GM12864 (cell line): ENCODE measurements around the gene COIL.

Source experiments
- DNase-seq: peaks from one replicate; pipeline ENCODE4 v3.0.0-alpha.2; 2011; ENCODE audit warnings: low read depth
- H3K4me3 ChIP-seq: 2 replicates; pipeline ENCODE4 v1.5.1; 2011; ENCODE audit warnings: mild to moderate bottlenecking, low read depth, low read length, control low read depth
- CTCF ChIP-seq: IDR thresholded peaks from 2 replicates; pipeline ENCODE4 v1.5.1; 2011; ENCODE audit warnings: low read depth, mild to moderate bottlenecking, moderate library complexity, low read length, control low read depth, inconsistent platforms; ENCODE audit errors: missing control alignments

Gene COIL

DNA sequence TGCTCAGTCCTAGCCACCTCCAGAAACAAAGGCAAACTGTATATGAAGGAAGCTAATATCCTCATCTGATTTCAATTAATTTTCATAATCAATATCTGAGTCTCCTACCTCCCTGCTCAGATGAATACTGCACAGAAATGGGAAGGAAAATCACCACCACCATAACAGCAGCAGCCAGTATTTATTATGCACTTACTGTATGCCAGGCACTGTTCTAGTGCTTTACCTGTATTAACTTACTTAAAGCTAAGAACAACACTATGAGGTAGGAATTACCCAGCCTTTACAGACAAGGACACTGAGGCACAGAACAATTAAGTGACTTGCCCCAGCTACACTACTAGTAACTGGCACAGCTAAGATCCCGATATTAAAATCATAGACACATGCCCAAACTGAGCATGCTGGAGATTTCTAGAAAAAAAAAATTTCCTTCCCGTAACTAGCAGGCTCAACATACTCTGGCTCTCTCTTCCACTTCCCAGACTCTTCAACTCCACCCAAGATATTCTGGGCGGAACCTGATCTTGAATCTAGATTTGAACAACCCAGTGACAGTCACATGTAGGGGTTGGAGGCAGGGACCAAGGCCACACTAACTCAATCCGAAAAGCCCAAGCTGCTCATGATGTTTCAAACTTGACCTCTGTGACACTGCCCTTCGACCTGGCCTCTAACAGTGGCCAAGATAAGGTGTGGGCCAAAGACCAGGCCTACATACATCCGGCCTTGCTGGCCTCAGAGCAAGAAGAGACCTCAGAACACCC, 50.9 kb downstream of the COIL start:
- no peak for TF ChIP-seq CTCF

GRCh38 chr17:56908001-56908542, 52.8 kb downstream of the COIL start:
- H3K4me3 ChIP-seq: no peak overlapping the region
- no peak for TF ChIP-seq CTCF
- peak; percentile 58 for DNase-seq

More for the DNA sequence above, 50.9 kb downstream of the COIL start:
- peak overlapping the region; percentile 60 for H3K4me3 ChIP-seq
- no peak for DNase-seq

DNA sequence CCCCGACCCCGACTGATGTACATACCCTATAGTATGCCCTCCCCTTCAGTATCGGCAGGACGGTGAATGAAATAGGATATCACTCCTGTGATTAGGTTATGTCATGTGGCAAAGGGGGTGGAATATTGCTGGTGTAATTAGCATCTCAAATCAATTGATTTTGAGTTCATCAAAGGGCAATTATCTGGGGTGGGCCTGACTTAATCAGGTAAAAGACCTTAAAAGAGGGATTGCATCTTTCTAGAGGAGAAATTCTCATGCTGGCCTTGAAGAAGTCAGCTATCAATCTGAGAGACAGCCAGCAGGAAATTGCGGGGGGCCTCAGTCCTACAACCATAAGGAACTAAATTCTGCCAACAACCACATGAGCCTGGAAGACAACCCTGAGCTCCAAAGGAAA, 57.3 kb downstream of the COIL start:
- no peak for DNase-seq
- TF ChIP-seq CTCF: no peak
- H3K4me3 ChIP-seq: no peak overlapping the region

DNA sequence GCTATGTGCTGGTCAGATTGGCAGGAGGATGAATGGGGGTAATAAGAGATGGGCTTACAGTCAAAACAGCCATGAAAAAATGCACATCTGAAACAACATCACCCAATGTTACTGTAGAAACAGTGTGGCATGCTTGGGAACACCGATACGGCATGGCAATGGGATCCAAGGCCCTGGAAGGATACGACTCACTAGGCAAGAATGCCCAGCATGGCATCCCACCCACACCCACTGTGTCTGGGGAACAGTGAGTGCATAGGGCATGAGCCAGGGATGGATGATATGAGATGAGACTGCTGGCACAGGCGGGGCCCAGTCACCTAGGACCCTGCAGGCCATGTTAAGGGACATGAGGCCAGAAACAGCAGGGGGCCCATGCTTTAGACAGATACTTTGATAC, 58.5 kb downstream of the COIL start:
- no peak for DNase-seq
- no peak for TF ChIP-seq CTCF
- no peak overlapping the region for H3K4me3 ChIP-seq

DNA sequence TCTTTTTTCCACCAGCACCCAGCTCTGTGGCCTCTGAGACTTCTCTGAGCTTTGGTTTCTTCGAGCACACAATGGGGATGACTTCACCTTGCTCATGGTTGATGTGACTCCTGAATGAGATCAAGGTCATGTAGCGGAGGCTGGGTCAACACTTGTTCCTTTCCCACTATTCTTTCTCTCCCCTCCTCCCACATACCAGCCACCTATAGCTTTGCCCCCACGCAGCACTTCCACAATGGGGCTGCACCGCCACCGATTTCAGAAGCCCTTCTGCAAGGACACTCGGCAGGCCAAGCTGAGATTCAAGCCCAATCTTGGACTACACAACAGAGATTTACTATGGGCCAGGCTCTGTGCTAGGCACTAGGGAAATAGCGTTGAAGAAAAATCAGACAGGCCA, 61.4 kb downstream of the COIL start:
- no peak for TF ChIP-seq CTCF
- DNase-seq: no peak
- no peak overlapping the region for H3K4me3 ChIP-seq

- TF ChIP-seq CTCF: no peak
- no peak overlapping the region for H3K4me3 ChIP-seq
- DNase-seq: no peak
Observed at GRCh38 chr17:56898874-56899273, 62.0 kb downstream of the COIL start.

DNA sequence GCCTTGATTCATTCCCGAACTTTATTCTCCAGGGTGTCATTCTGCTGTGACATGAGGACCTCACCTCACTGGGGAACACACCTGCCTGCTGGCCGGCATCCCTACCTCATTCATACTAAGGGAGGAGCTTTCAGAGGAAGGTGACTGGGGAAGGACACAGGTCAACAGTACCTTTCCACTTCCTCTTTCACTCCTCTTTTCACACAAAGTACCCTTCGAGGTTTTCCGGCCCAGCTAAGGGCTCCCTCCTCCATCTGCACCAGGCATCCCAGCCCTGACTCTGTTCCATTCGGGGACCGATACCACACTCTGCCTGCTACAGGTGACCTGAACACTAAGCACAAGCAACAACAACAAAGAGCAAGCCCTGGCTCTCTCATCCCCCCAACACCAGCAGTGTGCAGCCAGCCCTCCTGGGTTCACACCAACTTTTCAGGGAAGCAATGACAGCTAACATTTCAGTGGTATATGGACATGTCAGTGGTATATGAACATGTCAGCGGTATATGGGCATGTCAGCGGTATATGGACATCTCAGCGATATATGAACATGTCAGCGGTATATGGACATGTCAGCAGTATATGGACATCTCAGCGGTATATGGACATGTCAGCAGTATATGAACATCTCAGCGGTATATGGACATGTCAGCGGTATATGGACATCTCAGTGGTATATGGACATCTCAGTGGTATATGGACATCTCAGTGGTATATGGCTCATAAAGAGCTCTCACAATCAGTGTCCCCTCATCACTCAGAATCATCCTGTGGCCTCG, 63.0 kb downstream of the COIL start:
- H3K4me3 ChIP-seq: no peak overlapping the region
- TF ChIP-seq CTCF: no peak
- DNase-seq: no peak
